Stimulated activated CD8-positive, alpha-beta memory T cell treated with anti-CD3 and anti-CD28 coated beads, Interleukin-2, amount 100 ng/mL, for 48 hours (primary cell): ENCODE results near the gene RBP4.
A peak's percentile ranks its signal among the peaks of the same experiment; 100 is the strongest.
"Not testable (repeated sequence)": the region's sequence is repeated elsewhere in the genome, so short reads cannot be mapped to it uniquely, and the experiment has no call there.

Experiments used
- DNase-seq, 2 donors: peaks; one replicate each; pipeline ENCODE4 v3.0.0-alpha.2; 2020; ENCODE audit warnings: low read depth in 2 of 2

RBP4 gene

DNA sequence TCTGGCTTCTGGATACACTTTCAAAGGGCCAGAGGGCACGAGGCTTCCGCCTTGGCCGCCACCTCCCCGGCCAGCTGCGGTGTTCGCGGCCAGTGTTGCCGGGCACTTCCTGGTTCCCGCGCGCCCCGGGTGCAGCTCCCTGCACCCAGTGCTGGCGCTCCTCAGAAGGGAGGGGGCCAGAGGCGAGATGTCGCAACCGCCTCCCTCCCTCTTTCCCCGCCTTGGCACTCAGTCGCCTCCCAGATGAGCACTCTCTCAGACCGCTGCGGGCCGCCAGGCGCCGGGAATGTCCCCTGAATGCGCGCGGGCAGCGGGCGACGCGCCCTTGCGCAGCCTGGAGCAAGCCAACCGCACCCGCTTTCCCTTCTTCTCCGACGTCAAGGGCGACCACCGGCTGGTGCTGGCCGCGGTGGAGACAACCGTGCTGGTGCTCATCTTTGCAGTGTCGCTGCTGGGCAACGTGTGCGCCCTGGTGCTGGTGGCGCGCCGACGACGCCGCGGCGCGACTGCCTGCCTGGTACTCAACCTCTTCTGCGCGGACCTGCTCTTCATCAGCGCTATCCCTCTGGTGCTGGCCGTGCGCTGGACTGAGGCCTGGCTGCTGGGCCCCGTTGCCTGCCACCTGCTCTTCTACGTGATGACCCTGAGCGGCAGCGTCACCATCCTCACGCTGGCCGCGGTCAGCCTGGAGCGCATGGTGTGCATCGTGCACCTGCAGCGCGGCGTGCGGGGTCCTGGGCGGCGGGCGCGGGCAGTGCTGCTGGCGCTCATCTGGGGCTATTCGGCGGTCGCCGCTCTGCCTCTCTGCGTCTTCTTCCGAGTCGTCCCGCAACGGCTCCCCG, 34.4 kb downstream of the RBP4 start, which contains the start of gene FFAR4:
TSS of gene FFAR4 (plus strand) at position 231 of the 842 bp plus-strand sequence. CDS start at position 287, 56 bp downstream.
- DNase-seq: no peak

GRCh38 chr10:93565446-93565845, 35.6 kb downstream of the RBP4 start:
- DNase-seq: no peak

DNA sequence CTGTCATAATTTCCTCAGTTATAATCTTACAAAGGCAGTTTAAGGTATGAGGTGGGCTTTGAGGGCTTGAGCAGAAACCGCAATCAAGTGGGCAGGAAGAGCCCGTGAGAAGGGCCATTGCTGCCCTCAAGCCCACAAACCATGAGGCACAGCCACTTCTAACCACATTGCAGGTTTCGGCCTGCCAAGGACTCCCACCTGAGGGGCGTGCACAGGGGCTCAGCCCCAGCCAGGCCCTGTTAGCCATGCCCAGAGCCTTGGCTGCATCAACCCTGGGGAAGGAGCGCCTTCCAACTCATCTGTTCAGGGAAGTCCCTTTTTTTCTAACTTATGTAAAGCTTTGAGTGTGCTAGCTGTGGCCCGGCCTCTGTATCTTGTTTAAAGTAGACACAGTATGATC, 40.5 kb downstream of the RBP4 start:
- DNase-seq: no peak

DNA sequence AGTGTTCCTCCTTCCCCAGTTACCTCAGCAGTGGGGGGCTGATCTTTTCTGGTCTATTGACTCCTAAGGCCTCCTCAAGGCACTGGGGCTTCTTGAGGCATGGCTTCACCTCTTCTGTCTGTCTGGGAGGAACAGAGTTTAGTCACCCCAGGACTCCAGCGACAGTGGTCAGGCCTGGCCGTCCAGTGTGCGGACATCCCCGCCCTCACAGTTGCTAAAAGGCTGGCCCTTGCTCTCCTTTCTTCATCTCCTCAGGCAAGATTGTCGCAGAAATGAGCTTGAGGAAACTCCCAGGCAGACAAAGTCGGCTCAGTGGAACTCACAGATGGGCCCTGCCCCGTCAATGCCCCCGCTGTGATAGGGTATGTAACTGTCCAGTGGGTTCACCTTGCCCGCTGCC, 41.5 kb downstream of the RBP4 start:
- no peak for DNase-seq

GRCh38 chr10:93554760-93555432, 46.1 kb downstream of the RBP4 start:
- DNase-seq: peak; percentile 36 to 37

- no peak for DNase-seq
Observed at GRCh38 chr10:93554316-93554663, 46.7 kb downstream of the RBP4 start.

GRCh38 chr10:93553482-93554315, 47.3 kb downstream of the RBP4 start:
- no peak for DNase-seq

DNA sequence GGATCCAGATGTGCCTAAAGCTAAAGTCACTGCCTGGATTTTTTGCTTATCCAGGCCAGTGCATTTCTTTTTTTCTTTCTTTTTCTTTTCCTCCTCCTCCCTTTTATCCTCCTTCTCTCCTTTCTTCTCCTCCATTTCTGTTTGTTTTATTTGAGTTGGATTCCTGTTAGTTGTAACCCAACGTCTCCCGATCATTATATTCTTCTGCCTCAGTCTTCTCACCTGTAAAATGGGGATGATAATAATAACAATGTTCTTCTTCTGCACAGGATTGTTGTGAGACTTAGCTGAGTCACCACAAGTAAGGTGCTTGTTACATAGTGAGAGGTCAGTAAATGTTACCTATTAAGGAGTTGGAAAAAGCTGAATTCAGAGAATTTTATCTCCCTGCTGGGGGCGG, 48.3 kb downstream of the RBP4 start:
- no peak for DNase-seq

DNA sequence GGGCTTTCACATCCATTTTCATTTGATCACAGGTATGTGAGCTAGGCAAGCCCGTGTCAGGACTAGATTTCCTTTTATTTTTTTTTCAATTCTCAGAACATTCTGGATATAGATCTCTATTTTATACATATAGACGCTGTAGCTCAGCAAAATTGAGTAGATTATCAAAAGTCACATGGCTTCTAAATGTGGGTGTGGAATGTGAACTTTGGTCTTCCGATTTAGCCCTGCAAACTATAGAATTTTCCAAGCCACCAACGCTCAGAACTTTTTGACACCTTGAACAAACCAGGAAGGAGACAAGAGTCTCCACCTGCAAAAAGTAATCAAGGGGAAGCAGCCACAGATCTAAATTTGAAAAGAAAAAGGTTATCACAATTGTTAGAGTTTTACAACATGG, 50.4 kb downstream of the RBP4 start:
- no peak for DNase-seq

- DNase-seq: no peak
Observed at GRCh38 chr10:93548376-93549071, 52.5 kb downstream of the RBP4 start.

DNA sequence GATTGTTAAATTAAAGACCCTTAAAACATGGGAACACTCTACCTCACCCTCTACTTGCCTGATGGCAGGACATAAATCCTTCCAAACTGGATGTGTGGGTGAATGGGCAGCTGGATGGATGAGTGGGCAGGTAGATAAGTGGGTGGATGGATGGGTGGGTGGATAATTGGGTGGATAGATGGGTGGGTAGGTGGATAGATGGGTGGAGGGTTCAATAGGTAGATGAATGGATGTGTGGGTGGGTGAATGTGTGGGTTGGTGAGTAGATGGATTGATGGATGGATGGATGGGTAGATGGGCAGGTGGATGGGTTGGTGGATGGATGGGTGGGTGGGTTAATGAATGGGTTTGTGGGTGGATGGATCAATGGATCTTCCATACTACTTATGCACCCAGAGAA, 53.5 kb downstream of the RBP4 start:
- no peak for DNase-seq

DNA sequence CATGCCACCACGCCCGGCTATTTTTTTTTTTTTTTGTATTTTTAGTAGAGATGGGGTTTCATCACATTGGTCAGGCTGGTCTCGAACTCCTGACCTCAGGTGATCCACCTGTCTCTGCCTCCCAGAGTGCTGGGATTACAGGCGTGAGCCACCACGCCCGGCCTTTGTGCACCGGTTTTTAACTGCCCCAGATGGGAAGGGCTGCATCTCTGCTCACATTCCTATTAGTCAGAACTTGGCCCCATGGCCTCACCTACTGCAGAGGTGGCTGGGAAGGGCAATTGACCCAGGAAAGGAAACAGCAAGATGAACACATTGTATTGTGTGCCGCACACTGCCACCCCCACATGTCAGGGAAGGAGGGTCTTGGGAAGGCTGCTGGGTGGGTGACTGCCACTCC, 54.0 kb downstream of the RBP4 start:
- not testable (repeated sequence) for DNase-seq

- DNase-seq: no peak
Observed at GRCh38 chr10:93542358-93542791, 58.7 kb downstream of the RBP4 start.
